ENCODE data around the gene EPG5. TPM values are rescaled to one million over a fixed set of nuclear protein-coding genes. Genes with fewer than 3 reads are reported as not detected.
"Not testable (repeated sequence)": the region's sequence is repeated elsewhere in the genome, so short reads cannot be mapped to it uniquely, and the experiment has no call there.

The EPG5 gene
- total RNA-seq, 1 experiment from 2014 or later: 12.9 TPM

- Histone ChIP-seq H3K4me3 (ENCODE audit: low read depth in 2 of 2, low read length in 2 of 2) (no peak overlapping the region), H3K9me3 (ENCODE audit: control insufficient read depth, insufficient read depth, low read depth, low read length) (no peaks in the 10 kb centered on the region), H3K4me1 (ENCODE audit: control insufficient read depth, insufficient read depth, low read length) (no peaks in the 10 kb centered on the region), H3K27ac (ENCODE audit: low read length) (no peak overlapping the region), H3K36me3 (ENCODE audit: control insufficient read depth, insufficient read depth, low read length) (no peaks in the 10 kb centered on the region), H3K27me3 (ENCODE audit: control insufficient read depth, insufficient read depth, low read length) (no peaks in the 10 kb centered on the region)
- in situ Hi-C loops (cut with HindIII; ENCODE audit: low pct_unique_long_range_greater_than_20kb, low sequenced_read_pairs) (no loop called here), intact Hi-C loops (cut with micrococcal nuclease; ENCODE audit: unreplicated experiment) (no loop called here)
- CTCF ChIA-PET: no interaction called here
- POLR2A ChIA-PET: no interaction called here
- BruUV-seq (replicated peaks): no TSS peak
- TF ChIP-seq, protein P1, sequence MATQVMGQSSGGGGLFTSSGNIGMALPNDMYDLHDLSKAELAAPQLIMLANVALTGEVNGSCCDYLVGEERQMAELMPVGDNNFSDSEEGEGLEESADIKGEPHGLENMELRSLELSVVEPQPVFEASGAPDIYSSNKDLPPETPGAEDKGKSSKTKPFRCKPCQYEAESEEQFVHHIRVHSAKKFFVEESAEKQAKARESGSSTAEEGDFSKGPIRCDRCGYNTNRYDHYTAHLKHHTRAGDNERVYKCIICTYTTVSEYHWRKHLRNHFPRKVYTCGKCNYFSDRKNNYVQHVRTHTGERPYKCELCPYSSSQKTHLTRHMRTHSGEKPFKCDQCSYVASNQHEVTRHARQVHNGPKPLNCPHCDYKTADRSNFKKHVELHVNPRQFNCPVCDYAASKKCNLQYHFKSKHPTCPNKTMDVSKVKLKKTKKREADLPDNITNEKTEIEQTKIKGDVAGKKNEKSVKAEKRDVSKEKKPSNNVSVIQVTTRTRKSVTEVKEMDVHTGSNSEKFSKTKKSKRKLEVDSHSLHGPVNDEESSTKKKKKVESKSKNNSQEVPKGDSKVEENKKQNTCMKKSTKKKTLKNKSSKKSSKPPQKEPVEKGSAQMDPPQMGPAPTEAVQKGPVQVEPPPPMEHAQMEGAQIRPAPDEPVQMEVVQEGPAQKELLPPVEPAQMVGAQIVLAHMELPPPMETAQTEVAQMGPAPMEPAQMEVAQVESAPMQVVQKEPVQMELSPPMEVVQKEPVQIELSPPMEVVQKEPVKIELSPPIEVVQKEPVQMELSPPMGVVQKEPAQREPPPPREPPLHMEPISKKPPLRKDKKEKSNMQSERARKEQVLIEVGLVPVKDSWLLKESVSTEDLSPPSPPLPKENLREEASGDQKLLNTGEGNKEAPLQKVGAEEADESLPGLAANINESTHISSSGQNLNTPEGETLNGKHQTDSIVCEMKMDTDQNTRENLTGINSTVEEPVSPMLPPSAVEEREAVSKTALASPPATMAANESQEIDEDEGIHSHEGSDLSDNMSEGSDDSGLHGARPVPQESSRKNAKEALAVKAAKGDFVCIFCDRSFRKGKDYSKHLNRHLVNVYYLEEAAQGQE (IDR thresholded peaks at IDR 0.05; ENCODE audit: insufficient read depth in 1 of 2, low read depth in 2 of 2, low read length in 1 of 2): no peak
- no peak for ATAC-seq
- no peak for DNase-seq (ENCODE audit: low read depth, low spot score)
These were observed 149.6 kb downstream of the EPG5 start for GRCh38 chr18:45817543-45817942.

DNA sequence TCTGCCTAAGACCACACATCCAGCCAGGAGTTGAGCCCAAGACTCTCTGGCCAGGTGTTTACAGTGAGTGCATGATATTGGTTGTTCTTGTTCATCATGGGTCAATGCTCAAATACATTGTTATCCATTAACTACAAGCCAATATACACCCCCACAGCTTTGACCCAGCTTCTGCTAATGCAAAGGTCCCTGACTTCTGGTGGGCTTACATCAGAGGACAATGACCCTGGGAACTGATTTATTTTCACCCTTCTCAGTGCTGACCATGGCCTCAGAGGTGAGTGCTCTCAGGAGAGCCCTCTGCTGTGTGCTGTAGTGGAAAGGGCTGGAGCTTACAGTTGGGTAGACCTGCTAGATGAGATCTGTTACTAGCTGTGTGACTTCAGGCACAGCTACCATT, 152.4 kb downstream of the EPG5 start:
- intact Hi-C loops (cut with micrococcal nuclease; ENCODE audit: unreplicated experiment); in situ Hi-C loops (cut with HindIII; ENCODE audit: low pct_unique_long_range_greater_than_20kb, low sequenced_read_pairs); H3K36me3 ChIP-seq (ENCODE audit: control insufficient read depth, insufficient read depth, low read length); CTCF ChIA-PET; H3K4me3 ChIP-seq (ENCODE audit: low read depth in 2 of 2, low read length in 2 of 2); H3K27ac ChIP-seq (ENCODE audit: low read length); H3K9me3 ChIP-seq (ENCODE audit: control insufficient read depth, insufficient read depth, low read depth, low read length); H3K27me3 ChIP-seq (ENCODE audit: control insufficient read depth, insufficient read depth, low read length); ATAC-seq; BruUV-seq (replicated peaks); POLR2A ChIA-PET; DNase-seq (ENCODE audit: low read depth, low spot score); H3K4me1 ChIP-seq (ENCODE audit: control insufficient read depth, insufficient read depth, low read length): not testable (repeated sequence)

DNA sequence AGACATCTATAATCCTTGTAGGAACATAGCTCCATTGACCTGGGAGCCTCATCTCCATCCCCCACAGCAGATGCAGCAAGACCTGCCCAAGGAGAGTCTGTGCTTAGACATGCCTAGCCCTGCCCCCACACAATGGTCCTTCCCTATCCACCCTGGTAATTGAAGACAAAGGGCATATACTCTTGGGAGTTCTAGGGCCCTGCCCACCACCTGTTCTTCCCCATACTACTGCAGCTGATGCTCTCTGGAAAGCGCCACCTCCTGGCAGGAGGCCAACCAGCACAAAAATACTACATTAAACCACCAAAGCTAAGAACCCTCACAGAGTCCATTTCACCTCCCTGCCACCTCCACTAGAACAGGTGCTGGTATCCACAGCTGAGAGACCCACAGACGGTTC, 160.0 kb downstream of the EPG5 start:
- H3K9me3 ChIP-seq (ENCODE audit: control insufficient read depth, insufficient read depth, low read depth, low read length); in situ Hi-C loops (cut with HindIII; ENCODE audit: low pct_unique_long_range_greater_than_20kb, low sequenced_read_pairs); H3K4me1 ChIP-seq (ENCODE audit: control insufficient read depth, insufficient read depth, low read length); H3K4me3 ChIP-seq (ENCODE audit: low read depth in 2 of 2, low read length in 2 of 2); ATAC-seq; intact Hi-C loops (cut with micrococcal nuclease; ENCODE audit: unreplicated experiment); POLR2A ChIA-PET; CTCF ChIA-PET; H3K27ac ChIP-seq (ENCODE audit: low read length); H3K27me3 ChIP-seq (ENCODE audit: control insufficient read depth, insufficient read depth, low read length); H3K36me3 ChIP-seq (ENCODE audit: control insufficient read depth, insufficient read depth, low read length); DNase-seq (ENCODE audit: low read depth, low spot score); BruUV-seq (replicated peaks): not testable (repeated sequence)

- DNase-seq (ENCODE audit: low read depth, low spot score) (no peak), ATAC-seq (no peak)
- Histone ChIP-seq H3K27me3 (ENCODE audit: control insufficient read depth, insufficient read depth, low read length) (no peaks in the 10 kb centered on the region), H3K4me3 (ENCODE audit: low read depth in 2 of 2, low read length in 2 of 2) (no peak overlapping the region), H3K4me1 (ENCODE audit: control insufficient read depth, insufficient read depth, low read length) (0 out of 2 replicates have a peak, but pooled peaks cover 3% of the 10 kb centered on the region), H3K27ac (ENCODE audit: low read length) (no peak overlapping the region; the same call in 1 of the 2 replicates), H3K36me3 (ENCODE audit: control insufficient read depth, insufficient read depth, low read length) (no peaks in the 10 kb centered on the region), H3K9me3 (ENCODE audit: control insufficient read depth, insufficient read depth, low read depth, low read length) (peaks cover 4% of the 10 kb centered on the region; the same call in 1 of the 2 replicates)
- no TSS peak for BruUV-seq (replicated peaks)
- ChIA-PET CTCF (no interaction called here), POLR2A (interaction anchor here (0.6 kb wide), 1 partner anchor 82 kb away, joined by 3 read pairs; the partner anchor contains the start of gene SLC14A1)
- in situ Hi-C loops (cut with HindIII; ENCODE audit: low pct_unique_long_range_greater_than_20kb, low sequenced_read_pairs) (no loop called here), intact Hi-C loops (cut with micrococcal nuclease; ENCODE audit: unreplicated experiment) (no loop called here)
- TF ChIP-seq POLR2AphosphoS5 (IDR thresholded peaks at IDR 0.05; ENCODE audit: low read depth, low read length): no peak
- TF ChIP-seq, protein P1 (IDR thresholded peaks at IDR 0.05; ENCODE audit: insufficient read depth in 1 of 2, low read depth in 2 of 2, low read length in 1 of 2): no peak
- no peak for TF ChIP-seq SIN3A (IDR thresholded peaks at IDR 0.05; ENCODE audit: borderline replicate concordance, insufficient read depth, low read depth, low read length)
- TF ChIP-seq TCF7L2 (IDR thresholded peaks at IDR 0.05; ENCODE audit: low read depth, low read length): no peak
- TF ChIP-seq, protein P2, sequence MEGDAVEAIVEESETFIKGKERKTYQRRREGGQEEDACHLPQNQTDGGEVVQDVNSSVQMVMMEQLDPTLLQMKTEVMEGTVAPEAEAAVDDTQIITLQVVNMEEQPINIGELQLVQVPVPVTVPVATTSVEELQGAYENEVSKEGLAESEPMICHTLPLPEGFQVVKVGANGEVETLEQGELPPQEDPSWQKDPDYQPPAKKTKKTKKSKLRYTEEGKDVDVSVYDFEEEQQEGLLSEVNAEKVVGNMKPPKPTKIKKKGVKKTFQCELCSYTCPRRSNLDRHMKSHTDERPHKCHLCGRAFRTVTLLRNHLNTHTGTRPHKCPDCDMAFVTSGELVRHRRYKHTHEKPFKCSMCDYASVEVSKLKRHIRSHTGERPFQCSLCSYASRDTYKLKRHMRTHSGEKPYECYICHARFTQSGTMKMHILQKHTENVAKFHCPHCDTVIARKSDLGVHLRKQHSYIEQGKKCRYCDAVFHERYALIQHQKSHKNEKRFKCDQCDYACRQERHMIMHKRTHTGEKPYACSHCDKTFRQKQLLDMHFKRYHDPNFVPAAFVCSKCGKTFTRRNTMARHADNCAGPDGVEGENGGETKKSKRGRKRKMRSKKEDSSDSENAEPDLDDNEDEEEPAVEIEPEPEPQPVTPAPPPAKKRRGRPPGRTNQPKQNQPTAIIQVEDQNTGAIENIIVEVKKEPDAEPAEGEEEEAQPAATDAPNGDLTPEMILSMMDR (IDR thresholded peaks at IDR 0.05): no peak
These were observed 160.9 kb downstream of the EPG5 start for GRCh38 chr18:45806226-45806625.

All from Panc1 (cell line).